Measurements from ENCODE around the gene BLOC1S3.

DNA sequence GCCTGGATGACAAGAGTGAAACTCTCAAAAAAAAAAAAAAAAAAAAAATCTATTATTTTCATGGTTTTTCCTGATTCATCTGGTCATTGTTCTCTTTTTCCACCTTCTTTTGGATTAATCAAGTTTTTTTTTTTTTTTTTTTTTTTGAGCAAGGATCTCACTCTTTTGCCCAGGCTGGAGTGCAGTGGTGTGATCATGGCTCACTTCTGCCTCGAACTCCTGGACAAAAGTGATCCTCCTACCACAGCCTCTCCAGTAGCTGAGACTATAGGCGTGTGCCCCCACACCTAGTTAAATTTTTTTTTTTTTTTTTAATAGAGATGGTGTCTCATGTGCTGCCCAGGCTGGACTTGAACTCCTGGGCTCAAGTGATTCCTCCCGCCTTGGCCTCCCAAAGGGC lies 27.7 kb downstream of the BLOC1S3 start:
- TF ChIP-seq CTCF (IDR thresholded peaks at IDR 0.05; ENCODE audit: borderline replicate concordance, extremely low read depth, low read length, poor library complexity, severe bottlenecking) (no peak), EZH2 (IDR thresholded peaks at IDR 0.05; ENCODE audit: borderline replicate concordance, low read depth, low read length, severe bottlenecking) (no peak)

All from DND-41 (cell line).